ENCODE measurements around the gene BCL3.
A peak's percentile ranks its signal among the peaks of the same experiment; 100 is the strongest.
"Not testable (repeated sequence)": the region's sequence is repeated elsewhere in the genome, so short reads cannot be mapped to it uniquely, and the experiment has no call there.

BCL3 gene

GRCh38 chr19:44770550-44771257, 22.2 kb downstream of the BCL3 start:
- peak; percentile 85 for DNase-seq (ENCODE audit: low read depth)
- peak; percentile 80 for TF ChIP-seq CTCF (conservative IDR thresholded peaks at IDR 0.05; ENCODE audit: low read length)
- H3K4me3 ChIP-seq (ENCODE audit: low read length), result no peak overlapping the region

- H3K4me3 ChIP-seq (ENCODE audit: low read length); DNase-seq (ENCODE audit: low read depth): not testable (repeated sequence)
Observed at GRCh38 chr19:44772144-44772543, 23.6 kb downstream of the BCL3 start.

DNA sequence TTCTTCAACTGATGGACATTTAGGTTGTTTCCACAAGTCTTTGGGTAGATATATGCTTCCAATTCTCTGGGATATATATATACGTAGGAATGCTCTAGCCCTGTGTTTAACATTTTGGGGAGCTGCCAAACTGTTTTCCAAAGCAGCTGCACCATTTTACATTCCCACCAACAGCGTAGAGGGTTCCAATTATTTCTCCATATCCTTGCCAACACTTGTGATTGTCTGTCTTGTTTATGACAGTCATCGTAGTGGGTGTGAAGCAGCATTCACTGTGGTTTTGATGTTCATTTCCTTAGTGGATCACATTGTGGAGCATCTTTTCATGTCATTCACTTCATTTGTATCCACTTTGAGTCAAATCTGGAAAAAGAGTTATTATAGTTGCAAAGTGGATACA, 24.5 kb downstream of the BCL3 start:
- no peak for TF ChIP-seq CTCF (conservative IDR thresholded peaks at IDR 0.05; ENCODE audit: low read length)
- DNase-seq (ENCODE audit: low read depth), result no peak

GRCh38 chr19:44775676-44776240, 27.2 kb downstream of the BCL3 start:
- no peak for DNase-seq (ENCODE audit: low read depth)
- no peak overlapping the region for H3K4me3 ChIP-seq (ENCODE audit: low read length)
- no peak for TF ChIP-seq CTCF (conservative IDR thresholded peaks at IDR 0.05; ENCODE audit: low read length)

More for the DNA sequence above, 24.5 kb downstream of the BCL3 start:
- H3K4me3 ChIP-seq (ENCODE audit: low read length), result no peak overlapping the region

- H3K4me3 ChIP-seq (ENCODE audit: low read length), result no peak overlapping the region
- no peak for TF ChIP-seq CTCF (conservative IDR thresholded peaks at IDR 0.05; ENCODE audit: low read length)
- no peak for DNase-seq (ENCODE audit: low read depth)
Observed at GRCh38 chr19:44776402-44777096, 28.0 kb downstream of the BCL3 start.

DNA sequence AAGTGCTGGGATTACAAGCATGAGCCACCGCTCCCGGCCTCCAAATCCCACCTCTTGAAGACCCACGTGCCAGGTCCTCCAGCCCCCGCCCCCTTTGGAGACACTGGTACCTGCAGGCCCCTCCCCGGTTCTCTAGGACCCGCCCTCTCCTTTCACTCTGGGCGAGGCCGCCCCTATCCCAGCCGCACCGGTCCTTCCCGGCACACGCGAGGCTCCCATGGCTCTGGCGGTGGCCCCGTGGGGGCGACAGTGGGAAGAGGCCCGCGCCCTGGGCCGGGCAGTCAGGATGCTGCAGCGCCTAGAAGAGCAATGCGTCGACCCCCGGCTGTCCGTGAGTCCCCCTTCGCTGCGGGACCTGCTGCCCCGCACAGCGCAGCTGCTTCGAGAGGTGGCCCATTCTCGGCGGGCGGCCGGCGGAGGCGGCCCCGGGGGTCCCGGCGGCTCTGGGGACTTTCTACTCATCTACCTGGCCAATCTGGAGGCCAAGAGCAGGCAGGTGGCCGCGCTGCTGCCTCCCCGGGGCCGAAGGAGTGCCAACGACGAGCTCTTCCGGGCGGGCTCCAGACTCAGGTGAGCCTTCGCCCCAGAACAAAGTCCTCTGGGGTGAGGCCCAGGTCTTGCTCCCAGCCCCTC, 29.3 kb downstream of the BCL3 start, which contains the start of gene CBLC:
Gene CBLC, plus strand, starts transcription at position 176 of the 633 bp plus-strand sequence. Its CDS starts 42 bp downstream, at position 218.
- H3K4me3 ChIP-seq (ENCODE audit: low read length), result no peak within 1 kb of the TSS
- no peak for DNase-seq (ENCODE audit: low read depth)
- TF ChIP-seq CTCF (conservative IDR thresholded peaks at IDR 0.05; ENCODE audit: low read length), result no peak

- no peak overlapping the region for H3K4me3 ChIP-seq (ENCODE audit: low read length)
- no peak for TF ChIP-seq CTCF (conservative IDR thresholded peaks at IDR 0.05; ENCODE audit: low read length)
- no peak for DNase-seq (ENCODE audit: low read depth)
Observed at GRCh38 chr19:44779150-44779549, 30.6 kb downstream of the BCL3 start.

DNA sequence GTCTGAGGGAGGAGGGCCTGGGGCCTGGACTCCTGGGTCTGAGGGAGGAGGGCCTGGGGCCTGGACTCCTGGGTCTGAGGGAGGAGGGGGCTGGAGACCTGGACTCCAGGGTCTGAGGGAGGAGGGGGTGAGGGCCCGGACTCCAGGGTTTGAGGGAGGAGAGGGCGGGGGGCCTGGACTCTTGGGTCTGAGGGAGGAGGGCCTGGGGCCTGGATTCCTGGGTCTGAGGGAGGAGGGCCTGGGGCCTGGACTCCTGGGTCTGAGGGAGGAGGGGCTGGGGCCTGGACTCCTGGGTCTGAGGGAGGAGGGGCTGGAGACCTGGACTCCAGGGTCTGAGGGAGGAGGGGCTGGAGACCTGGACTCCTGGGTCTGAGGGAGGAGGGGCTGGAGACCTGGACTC, 33.2 kb downstream of the BCL3 start:
- H3K4me3 ChIP-seq (ENCODE audit: low read length); DNase-seq (ENCODE audit: low read depth): not testable (repeated sequence)

Data from AG10803 (cell line).